Neural progenitor cell (in vitro differentiated cells): Measurements from ENCODE around the gene FAM219A.

Experiments used
- EZH2 ChIP-seq: fragments of 200-600 bp; sonication (generic); IDR thresholded peaks from 2 replicates; pipeline ENCODE4 v1.6.1; 2017; ENCODE audit warnings: antibody characterized with exemption, mild to moderate bottlenecking, moderate library complexity
- EZH2phosphoT487 ChIP-seq: fragments of 200-600 bp; sonication (generic); IDR thresholded peaks from 2 replicates; pipeline ENCODE4 v1.6.1; 2017; ENCODE audit warnings: antibody characterized with exemption
- TF ChIP-seq, protein P1 (sequence below): fragments of 200-600 bp; sonication (generic); IDR thresholded peaks from 2 replicates; pipeline ENCODE4 v1.5.1; 2017; ENCODE audit warnings: antibody characterized with exemption, mild to moderate bottlenecking

DNA sequence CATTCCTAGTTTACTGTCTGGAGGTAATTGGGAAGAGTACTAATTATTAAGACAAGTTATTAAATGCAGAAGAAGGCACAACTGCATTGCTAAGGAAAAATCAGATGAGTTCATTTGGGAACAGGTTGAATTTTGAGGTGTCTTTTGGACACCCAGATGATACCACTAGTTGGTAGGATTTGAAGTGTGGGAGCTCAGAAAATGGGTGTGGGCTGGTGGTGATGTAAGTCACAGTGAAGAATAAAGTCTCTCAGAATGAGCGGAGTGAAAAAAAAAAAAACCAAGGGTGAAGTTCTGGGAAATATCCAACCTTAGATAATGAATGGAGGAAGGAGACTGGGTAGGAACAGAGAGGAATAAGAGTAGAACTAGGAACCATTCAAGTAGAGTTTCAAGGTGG is 46.0 kb downstream of the FAM219A start:
- TF ChIP-seq, protein P1, sequence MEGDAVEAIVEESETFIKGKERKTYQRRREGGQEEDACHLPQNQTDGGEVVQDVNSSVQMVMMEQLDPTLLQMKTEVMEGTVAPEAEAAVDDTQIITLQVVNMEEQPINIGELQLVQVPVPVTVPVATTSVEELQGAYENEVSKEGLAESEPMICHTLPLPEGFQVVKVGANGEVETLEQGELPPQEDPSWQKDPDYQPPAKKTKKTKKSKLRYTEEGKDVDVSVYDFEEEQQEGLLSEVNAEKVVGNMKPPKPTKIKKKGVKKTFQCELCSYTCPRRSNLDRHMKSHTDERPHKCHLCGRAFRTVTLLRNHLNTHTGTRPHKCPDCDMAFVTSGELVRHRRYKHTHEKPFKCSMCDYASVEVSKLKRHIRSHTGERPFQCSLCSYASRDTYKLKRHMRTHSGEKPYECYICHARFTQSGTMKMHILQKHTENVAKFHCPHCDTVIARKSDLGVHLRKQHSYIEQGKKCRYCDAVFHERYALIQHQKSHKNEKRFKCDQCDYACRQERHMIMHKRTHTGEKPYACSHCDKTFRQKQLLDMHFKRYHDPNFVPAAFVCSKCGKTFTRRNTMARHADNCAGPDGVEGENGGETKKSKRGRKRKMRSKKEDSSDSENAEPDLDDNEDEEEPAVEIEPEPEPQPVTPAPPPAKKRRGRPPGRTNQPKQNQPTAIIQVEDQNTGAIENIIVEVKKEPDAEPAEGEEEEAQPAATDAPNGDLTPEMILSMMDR: no peak
- TF ChIP-seq EZH2 (no peak), EZH2phosphoT487 (no peak)
